Stimulated activated CD8-positive, alpha-beta memory T cell treated with anti-CD3 and anti-CD28 coated beads, Interleukin-15, amount 100 ng/mL, for 1 hour (primary cell): ENCODE results near the gene ESCO1.

Experiments
- DNase-seq: peaks from one replicate; pipeline ENCODE4 v3.0.0-alpha.2; 2020; ENCODE audit warnings: low read depth

ESCO1 gene

DNA sequence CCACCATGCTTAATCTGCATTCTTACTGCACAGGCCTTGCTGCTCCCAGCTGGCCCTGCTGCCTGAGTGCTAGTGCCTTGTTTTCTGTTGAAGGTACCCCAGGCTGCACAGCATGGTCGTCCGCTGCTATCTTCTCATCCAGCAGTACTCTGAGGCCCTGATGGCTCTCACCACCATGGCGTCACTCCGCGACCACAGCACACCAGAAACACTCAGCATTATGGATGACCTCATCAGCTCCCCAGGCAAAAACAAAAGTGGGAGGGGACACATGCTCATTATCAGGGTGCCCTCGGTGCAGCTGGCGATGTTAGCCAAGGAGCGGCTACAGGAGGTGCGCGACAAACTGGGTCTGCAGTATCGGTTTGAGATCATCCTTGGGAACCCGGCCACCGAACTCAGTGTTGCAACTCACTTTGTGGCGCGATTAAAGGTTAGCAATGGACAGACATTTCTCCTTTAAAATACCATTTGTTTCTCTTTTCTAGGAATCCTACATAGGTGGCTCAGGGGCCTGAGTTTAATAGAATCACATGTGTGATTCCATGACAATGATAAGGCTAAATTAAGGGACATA lies 110.5 kb downstream of the ESCO1 start:
- no peak for DNase-seq

DNA sequence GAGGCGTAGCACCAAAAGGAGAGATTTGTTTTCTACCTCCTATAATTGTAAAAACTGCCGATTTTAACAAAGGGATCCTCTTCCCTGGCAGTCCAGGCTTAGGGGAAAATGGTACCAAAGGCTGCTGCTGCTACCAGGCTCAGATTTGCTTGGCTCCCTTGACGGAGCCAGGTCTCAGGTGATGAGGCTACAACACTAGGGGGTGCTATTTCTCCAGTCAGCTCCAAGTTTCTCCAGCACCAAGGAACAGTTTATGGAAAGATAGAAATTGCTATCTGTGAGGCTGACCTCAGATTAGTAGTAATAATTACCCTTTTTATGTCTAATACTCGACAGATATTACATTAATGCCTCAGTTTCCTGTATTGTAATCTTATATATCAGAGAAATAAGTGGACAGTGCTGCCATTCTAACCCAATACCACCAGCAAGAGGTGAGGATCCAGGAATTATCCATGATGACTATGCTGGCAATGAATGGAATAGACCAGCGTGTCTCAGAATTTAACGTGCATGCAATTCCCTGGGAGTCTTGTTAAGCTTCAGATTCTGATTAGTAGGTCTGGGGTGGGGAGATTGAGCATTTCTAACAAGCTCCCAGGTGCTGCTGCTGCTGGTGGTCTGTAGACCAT lies 111.3 kb downstream of the ESCO1 start:
- no peak for DNase-seq

DNA sequence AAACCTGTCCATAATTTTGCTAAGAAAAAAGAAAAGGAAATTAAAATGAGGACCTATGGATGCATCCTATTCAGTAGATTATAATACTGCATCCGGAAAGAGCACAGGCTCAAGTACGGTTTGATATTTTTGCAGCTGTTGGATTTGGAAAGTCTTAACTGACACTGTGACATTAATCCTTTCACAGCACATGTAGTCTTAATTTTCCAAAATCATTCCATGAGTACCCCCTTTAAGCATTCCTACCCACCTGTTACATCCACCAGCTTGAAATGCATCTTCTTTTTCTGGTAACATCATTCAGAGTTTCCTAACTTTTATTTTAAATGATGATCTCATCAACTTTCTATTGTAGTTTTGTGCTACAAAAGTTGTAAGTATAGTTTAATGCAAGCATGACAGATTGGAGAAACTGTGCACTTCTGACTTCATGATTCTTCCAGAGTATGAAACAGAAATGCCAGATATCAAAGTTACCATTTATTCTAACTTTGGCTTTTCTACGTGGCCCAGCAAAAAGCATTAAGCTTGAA lies 113.5 kb downstream of the ESCO1 start:
- DNase-seq: no peak

DNA sequence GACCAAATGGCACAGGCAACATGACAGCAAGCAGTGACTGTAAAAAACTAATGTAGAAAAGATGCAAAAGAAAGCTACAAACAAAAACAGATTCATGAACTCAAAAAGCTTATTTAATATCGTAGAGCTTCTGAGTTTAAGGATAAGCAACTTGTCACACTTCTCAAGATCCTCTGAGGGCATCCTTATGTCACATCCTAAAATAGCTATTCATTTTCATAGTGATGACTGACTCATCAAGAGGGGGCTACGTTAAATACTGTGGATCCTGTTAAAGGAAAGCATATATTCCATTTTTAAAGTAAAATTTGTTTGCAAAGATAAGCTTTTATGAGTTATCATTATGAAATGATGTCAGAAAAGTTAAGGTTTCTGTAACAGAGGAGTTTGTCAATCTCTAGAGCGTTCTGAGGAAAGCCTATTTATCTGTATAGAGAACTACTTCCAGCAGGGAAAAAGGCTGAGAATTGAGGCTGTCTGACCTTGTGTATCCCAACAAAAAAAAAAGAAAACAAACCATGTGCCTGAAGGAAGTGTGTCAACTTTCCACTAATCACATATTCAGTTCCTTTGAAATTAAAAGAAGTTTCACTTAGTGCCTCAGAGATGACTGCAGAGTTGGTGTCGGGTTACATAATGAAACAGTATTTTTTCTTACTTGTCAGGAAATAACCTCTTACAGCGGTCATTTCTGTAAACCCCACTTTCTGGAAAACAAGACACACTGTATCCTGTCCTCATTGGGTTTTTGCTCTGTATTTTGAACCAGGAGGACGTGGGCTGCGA lies 115.5 kb downstream of the ESCO1 start:
- no peak for DNase-seq

DNA sequence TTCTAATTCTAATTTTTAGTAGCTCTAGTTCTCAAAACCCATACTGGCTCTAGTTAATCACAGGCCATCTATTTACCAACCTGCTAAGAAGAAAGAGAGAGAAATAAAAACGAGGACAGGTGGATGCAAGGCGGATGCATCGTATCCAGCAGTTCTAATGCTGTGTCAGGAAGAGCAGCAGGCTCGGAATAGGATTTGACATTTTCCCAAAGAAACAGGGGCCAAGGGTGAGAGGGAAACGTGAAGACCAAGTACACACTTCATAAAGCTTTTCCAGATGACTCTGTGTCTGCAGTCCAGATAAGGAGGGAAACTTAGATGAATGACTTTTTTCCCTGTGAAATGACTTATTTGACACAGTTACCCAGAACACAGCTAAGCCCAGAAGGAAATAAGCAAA lies 117.5 kb downstream of the ESCO1 start:
- DNase-seq: no peak

DNA sequence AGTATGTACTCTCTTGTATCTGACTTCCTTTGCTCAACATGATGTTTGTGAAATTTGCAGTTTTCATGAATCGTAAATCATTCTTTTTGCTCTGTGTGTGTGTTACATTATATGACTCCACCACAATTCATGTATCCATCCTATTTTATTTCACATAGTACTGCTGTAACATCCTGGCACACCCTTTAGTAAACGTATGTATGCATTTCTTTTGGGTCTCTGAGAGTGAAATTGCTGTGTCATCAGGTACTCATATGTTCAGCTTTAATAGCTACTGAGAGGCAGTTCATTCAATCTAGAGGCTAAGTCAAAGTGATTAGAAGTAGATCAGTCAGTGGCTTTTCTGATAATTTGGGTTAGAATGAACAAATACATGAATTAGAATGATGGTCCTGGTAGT lies 118.8 kb downstream of the ESCO1 start:
- no peak for DNase-seq

DNA sequence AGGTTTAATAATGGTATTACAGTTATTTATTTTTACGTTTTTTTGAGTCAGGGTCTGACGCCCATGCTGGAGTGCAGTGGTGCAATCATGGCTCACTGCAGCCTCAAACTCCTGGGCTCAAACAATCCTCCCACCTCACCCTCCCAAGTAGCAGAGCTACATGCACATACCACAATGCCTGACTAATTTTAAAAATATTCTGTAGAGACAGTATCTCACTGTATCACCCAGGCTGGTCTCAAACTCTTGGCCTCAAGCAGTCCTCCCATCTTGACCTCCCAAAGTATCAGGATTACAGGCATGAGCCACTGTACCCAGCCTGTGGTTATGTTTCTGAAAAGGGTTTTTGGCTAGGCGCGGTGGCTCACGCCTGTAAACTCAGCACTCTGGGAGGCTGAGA lies 120.8 kb downstream of the ESCO1 start:
- DNase-seq: no peak
